ENCODE data around the gene RBP3.

DNA sequence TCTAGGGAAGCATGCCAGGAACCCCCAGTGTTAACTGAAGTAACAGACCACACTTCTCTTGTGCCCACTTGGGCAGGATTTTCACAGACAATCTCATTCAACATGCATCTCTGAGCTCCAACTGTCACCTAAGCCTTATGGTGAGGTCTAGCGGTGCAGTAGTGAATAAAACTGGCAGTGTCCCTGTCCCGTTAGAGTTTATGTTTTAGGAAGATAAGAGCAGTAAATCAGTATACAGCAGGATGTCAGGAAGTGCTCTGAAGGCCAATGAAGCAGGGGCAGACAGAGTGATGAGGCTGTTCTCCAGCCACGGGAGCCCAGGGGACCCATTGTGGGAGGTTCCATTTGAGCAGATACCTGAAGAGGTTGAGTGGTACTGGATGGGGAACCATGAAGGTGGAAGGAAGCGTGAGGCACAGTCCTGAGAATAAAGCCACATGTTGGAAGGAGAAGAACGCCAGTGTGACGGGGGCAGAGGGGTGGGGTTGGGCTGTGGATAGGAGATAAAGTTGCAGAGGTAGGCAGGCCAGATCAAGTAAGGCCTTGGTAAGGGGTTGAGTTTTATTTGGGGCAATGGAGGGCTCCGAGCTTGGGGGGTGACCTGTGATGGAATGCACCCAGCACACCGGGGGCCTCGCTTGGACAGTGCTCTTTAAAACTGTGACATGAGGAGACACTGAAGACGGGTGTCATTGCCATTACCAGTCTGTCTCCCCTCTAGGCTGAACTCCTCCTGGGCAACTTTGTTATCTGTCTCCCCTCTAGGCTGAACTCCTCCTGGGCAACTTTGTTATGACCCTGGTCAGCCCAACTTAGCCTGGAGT, 41.6 kb upstream of the RBP3 start:
- TF ChIP-seq ZNF600 (tag by site-specific recombination; IDR thresholded peaks at IDR 0.05): no peak
- TF ChIP-seq ZNF704 (tag by site-specific recombination; IDR thresholded peaks at IDR 0.05): no peak
- TF ChIP-seq ZNF510 (tag by site-specific recombination; IDR thresholded peaks at IDR 0.05; ENCODE audit: insufficient replicate concordance): no peak
- no peak for TF ChIP-seq HOXD13 (CRISPR knock-in tag; IDR thresholded peaks at IDR 0.05; ENCODE audit: borderline replicate concordance)
- TF ChIP-seq, protein P1, sequence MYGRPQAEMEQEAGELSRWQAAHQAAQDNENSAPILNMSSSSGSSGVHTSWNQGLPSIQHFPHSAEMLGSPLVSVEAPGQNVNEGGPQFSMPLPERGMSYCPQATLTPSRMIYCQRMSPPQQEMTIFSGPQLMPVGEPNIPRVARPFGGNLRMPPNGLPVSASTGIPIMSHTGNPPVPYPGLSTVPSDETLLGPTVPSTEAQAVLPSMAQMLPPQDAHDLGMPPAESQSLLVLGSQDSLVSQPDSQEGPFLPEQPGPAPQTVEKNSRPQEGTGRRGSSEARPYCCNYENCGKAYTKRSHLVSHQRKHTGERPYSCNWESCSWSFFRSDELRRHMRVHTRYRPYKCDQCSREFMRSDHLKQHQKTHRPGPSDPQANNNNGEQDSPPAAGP (tag by site-specific recombination; IDR thresholded peaks at IDR 0.05): no peak
- no peak for TF ChIP-seq ZFP37 (tag by site-specific recombination; IDR thresholded peaks at IDR 0.05)
- TF ChIP-seq ZNF148 (tag by site-specific recombination; IDR thresholded peaks at IDR 0.05; ENCODE audit: borderline replicate concordance): no peak
- no peak for TF ChIP-seq ZNF416 (tag by site-specific recombination; IDR thresholded peaks at IDR 0.05)
- TF ChIP-seq ZNF274 (IDR thresholded peaks at IDR 0.05; ENCODE audit: low read length): no peak
- TF ChIP-seq ZNF274 (tag by site-specific recombination; IDR thresholded peaks at IDR 0.05; ENCODE audit: borderline replicate concordance): no peak
- TF ChIP-seq, protein P2, sequence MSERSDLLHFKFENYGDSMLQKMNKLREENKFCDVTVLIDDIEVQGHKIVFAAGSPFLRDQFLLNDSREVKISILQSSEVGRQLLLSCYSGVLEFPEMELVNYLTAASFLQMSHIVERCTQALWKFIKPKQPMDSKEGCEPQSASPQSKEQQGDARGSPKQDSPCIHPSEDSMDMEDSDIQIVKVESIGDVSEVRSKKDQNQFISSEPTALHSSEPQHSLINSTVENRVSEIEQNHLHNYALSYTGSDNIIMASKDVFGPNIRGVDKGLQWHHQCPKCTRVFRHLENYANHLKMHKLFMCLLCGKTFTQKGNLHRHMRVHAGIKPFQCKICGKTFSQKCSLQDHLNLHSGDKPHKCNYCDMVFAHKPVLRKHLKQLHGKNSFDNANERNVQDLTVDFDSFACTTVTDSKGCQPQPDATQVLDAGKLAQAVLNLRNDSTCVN (tag by site-specific recombination; optimal IDR thresholded peaks at IDR 0.05): no peak

All from HEK293 (cell line).